RWPE1 (cell line): ENCODE measurements around the gene SCRT2.
A peak's percentile ranks its signal among the peaks of the same experiment; 100 is the strongest.

Experiments used
- CTCF ChIA-PET: fragments of 350-600 bp; sonication (Branson Sonifier 250); formaldehyde crosslinking; extraction: SDS; loops from one replicate; lab custom pipeline; 2021; lab: Yijun Ruan, JAX
- POLR2A ChIA-PET: fragments of 400-600 bp; formaldehyde crosslinking; extraction: SDS; loops from one replicate; lab custom pipeline; 2020; ENCODE audit warnings: antibody characterized with exemption; ENCODE audit not compliant: low non-redundant PET; lab: Yijun Ruan, JAX
- DNase-seq: peaks from one replicate; pipeline ENCODE4 v3.0.0; 2012; ENCODE audit warnings: low spot score
- H3K27ac ChIP-seq: fragments of 450-650 bp; 2 replicates; pipeline ENCODE4 v1.5.1; 2017
- CTCF ChIP-seq: fragments of 450-650 bp; conservative IDR thresholded peaks from 2 replicates; pipeline ENCODE4 v1.5.1; 2017; ENCODE audit warnings: low read depth, mild to moderate bottlenecking

Gene SCRT2

GRCh38 chr20:622161-622560, 53.4 kb downstream of the SCRT2 start:
- ChIA-PET CTCF (no interaction called here), POLR2A (no interaction called here)
- DNase-seq, result no peak
- no peak overlapping the region for H3K27ac ChIP-seq
- TF ChIP-seq CTCF, result no peak

GRCh38 chr20:621125-621756, 54.4 kb downstream of the SCRT2 start:
- no peak overlapping the region for H3K27ac ChIP-seq
- no peak for TF ChIP-seq CTCF
- ChIA-PET CTCF (no interaction called here), POLR2A (no interaction called here)
- peak; percentile 25 for DNase-seq

- ChIA-PET CTCF (no interaction called here), POLR2A (no interaction called here)
- H3K27ac ChIP-seq, result no peak overlapping the region
- no peak for TF ChIP-seq CTCF
- DNase-seq, result no peak
Measured at GRCh38 chr20:620246-620645, 55.4 kb downstream of the SCRT2 start.

GRCh38 chr20:618980-619379, 56.6 kb downstream of the SCRT2 start:
- CTCF ChIA-PET, result interaction anchor here (1.5 kb wide), 1 partner anchor 27 kb away, joined by 8 read pairs; no protein-coding TSS in a partner anchor
- no peak for TF ChIP-seq CTCF
- H3K27ac ChIP-seq, result no peak overlapping the region
- POLR2A ChIA-PET, result interaction anchor here (0.6 kb wide), 1 partner anchor 20 kb away, joined by 4 read pairs; no protein-coding TSS in a partner anchor
- no peak for DNase-seq

- no peak for TF ChIP-seq CTCF
- ChIA-PET POLR2A (no interaction called here), CTCF (interaction anchor here (0.6 to 1.5 kb wide), 2 partner anchors 11 to 27 kb away, joined by 3 to 8 read pairs; no protein-coding TSS in a partner anchor)
- no peak for DNase-seq
- H3K27ac ChIP-seq, result no peak overlapping the region
Measured at GRCh38 chr20:617934-618690, 57.5 kb downstream of the SCRT2 start.

- TF ChIP-seq CTCF, result no peak
- H3K27ac ChIP-seq, result no peak overlapping the region
- CTCF ChIA-PET, result no interaction called here
- DNase-seq, result no peak
- POLR2A ChIA-PET, result no interaction called here
Measured at GRCh38 chr20:615514-615913, 60.1 kb downstream of the SCRT2 start.
